Keratinocyte (primary cell): ENCODE data around the gene BBOF1. TPM values are rescaled to one million over a fixed set of nuclear protein-coding genes. Genes with fewer than 3 reads are reported as not detected.

Source experiments
- DNase-seq: peaks from one replicate; pipeline ENCODE4 v3.0.0-alpha.2; 2011; ENCODE audit warnings: low read depth, missing footprints, low spot score
- FAIRE-seq: peaks from 2 replicates; lab custom pipeline; 2011; peaks lifted over from hg19 to GRCh38; lab: Jason Lieb, UNC
- H2AFZ ChIP-seq: 2 replicates; pipeline ENCODE4 v1.6.0; 2012; ENCODE audit warnings: low read length, control low read depth, inconsistent platforms; ENCODE audit not compliant: control insufficient read depth
- H3K27ac ChIP-seq: 2 replicates; pipeline ENCODE4 v1.5.1; 2011; ENCODE audit warnings: low read length; ENCODE audit not compliant: control insufficient read depth, insufficient read depth
- H3K27me3 ChIP-seq: 3 replicates; pipeline ENCODE4 v1.6.0; 2011; ENCODE audit warnings: low read length; ENCODE audit not compliant: control insufficient read depth, insufficient read depth; ENCODE audit errors: extremely low read depth
- H3K36me3 ChIP-seq, 2 experiments: 2 replicates in 1 of 2; 3 replicates in 1 of 2; pipeline ENCODE4 v1.5.1; 2011; ENCODE audit warnings: low read length in 2 of 2, mild to moderate bottlenecking in 1 of 2; ENCODE audit not compliant: control insufficient read depth in 2 of 2, insufficient read depth in 2 of 2; ENCODE audit errors: extremely low read depth in 1 of 2
- H3K4me1 ChIP-seq: 3 replicates; pipeline ENCODE4 v1.5.1; 2011; ENCODE audit warnings: low read length; ENCODE audit not compliant: control insufficient read depth, insufficient read depth; ENCODE audit errors: extremely low read depth
- H3K4me2 ChIP-seq: 3 replicates; pipeline ENCODE4 v1.6.0; 2011; ENCODE audit warnings: low read depth, low read length; ENCODE audit not compliant: control insufficient read depth, insufficient read depth; ENCODE audit errors: extremely low read depth
- H3K4me3 ChIP-seq, 3 experiments: fragments of 200-600 bp in 1 of 3; sonication (generic) in 1 of 3; 2 replicates in 2 of 3; 3 replicates in 1 of 3; pipeline ENCODE4 v1.5.1; 2011 to 2016; ENCODE audit warnings: low read length in 3 of 3, mild to moderate bottlenecking in 3 of 3, control low read depth in 2 of 3, inconsistent platforms in 1 of 3, low read depth in 1 of 3, mixed read lengths in 1 of 3, mixed run types in 1 of 3, moderate library complexity in 1 of 3; ENCODE audit not compliant: control insufficient read depth in 2 of 3, insufficient read depth in 2 of 3; ENCODE audit errors: extremely low read depth in 1 of 3
- H3K79me2 ChIP-seq: 2 replicates; pipeline ENCODE4 v1.6.0; 2012; ENCODE audit warnings: low read length; ENCODE audit not compliant: control insufficient read depth, insufficient read depth
- H3K9ac ChIP-seq: 3 replicates; pipeline ENCODE4 v1.6.0; 2011; ENCODE audit warnings: low read length; ENCODE audit not compliant: control insufficient read depth, insufficient read depth; ENCODE audit errors: extremely low read depth
- H3K9me1 ChIP-seq: 3 replicates; pipeline ENCODE4 v1.6.0; 2011; ENCODE audit warnings: low read length; ENCODE audit not compliant: control insufficient read depth, insufficient read depth; ENCODE audit errors: extremely low read depth
- H3K9me3 ChIP-seq: 2 replicates; pipeline ENCODE4 v1.5.1; 2012; ENCODE audit warnings: low read depth, low read length; ENCODE audit not compliant: control insufficient read depth
- H4K20me1 ChIP-seq: 3 replicates; pipeline ENCODE4 v1.6.0; 2011; ENCODE audit warnings: low read length; ENCODE audit not compliant: control insufficient read depth, insufficient read depth; ENCODE audit errors: extremely low read depth
- EZH2 ChIP-seq: IDR thresholded peaks from one replicate; pipeline ENCODE4 v1.6.1; 2012; ENCODE audit warnings: inconsistent platforms, mild to moderate bottlenecking, low read length, moderate library complexity
- dilution Hi-C: fragments of 300-500 bp; cut with MboI; formaldehyde crosslinking; loops from one replicate; pipeline ENCODE4 v1.7.0; 2020; ENCODE audit warnings: low sequenced_read_pairs; ENCODE audit not compliant: extremely low pct_ligation_motif_present
- polyA plus RNA-seq, 5 experiments: library from polyadenylated mRNA; depleted of rRNA in 3 of 5; stranded (reverse) in 3 of 5; stranded (forward) in 1 of 5; unstranded in 1 of 5; fragments of >200 nt; gene quantifications; 1 replicate in 1 of 5; 2 replicates in 3 of 5; 3 replicates in 1 of 5; pipeline versions ENCODE4 v1.2.1 to v1.2.3, GENCODE V29; 2011 to 2012; ENCODE audit warnings: missing spikeins in 2 of 5, low read depth in 1 of 5, low replicate concordance in 1 of 5
- TF ChIP-seq, protein P1 (sequence below), 3 experiments: IDR thresholded peaks in 1 of 3; conservative IDR thresholded peaks in 1 of 3; optimal IDR thresholded peaks in 1 of 3; 2 replicates in 2 of 3; 3 replicates in 1 of 3; pipeline versions ENCODE3 to v1.5.1; 2011; ENCODE audit warnings: low read length in 3 of 3, mild to moderate bottlenecking in 3 of 3, moderate library complexity in 2 of 3, control low read depth in 1 of 3, inconsistent platforms in 1 of 3; ENCODE audit not compliant: insufficient read depth in 2 of 3; ENCODE audit errors: extremely low read depth in 1 of 3

The BBOF1 gene
- polyA plus RNA-seq, 1 donor (not counting 4 experiments of a cell fraction or from before 2014, with no cell fraction given) = 3.0 TPM

DNA sequence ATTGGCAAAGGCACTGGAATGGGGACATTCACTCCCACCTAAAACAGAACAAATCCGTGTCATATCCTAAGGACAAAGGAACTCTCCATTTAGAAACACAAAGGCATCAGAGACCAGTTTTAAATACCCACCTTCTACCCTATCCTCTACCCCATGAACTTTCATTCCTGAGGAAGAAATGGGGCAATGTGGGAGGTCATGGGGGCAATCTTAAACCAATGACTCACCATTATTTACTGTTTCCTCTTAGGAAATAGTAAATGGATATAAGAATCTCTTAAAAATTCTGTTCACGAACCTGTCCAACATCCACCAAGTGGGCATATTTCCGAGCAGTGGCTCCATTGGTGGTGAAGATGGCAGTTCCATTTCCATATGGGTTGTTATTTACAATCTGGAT, 45.7 kb downstream of the BBOF1 start:
- no peaks in the 10 kb centered on the region for H3K36me3 ChIP-seq
- H3K4me2 ChIP-seq = no peak overlapping the region
- no peaks in the 10 kb centered on the region for H3K9me3 ChIP-seq
- DNase-seq (no peak), FAIRE-seq (no peak)
- H3K9ac ChIP-seq = no peak overlapping the region
- no peak for TF ChIP-seq EZH2
- TF ChIP-seq, protein P1, sequence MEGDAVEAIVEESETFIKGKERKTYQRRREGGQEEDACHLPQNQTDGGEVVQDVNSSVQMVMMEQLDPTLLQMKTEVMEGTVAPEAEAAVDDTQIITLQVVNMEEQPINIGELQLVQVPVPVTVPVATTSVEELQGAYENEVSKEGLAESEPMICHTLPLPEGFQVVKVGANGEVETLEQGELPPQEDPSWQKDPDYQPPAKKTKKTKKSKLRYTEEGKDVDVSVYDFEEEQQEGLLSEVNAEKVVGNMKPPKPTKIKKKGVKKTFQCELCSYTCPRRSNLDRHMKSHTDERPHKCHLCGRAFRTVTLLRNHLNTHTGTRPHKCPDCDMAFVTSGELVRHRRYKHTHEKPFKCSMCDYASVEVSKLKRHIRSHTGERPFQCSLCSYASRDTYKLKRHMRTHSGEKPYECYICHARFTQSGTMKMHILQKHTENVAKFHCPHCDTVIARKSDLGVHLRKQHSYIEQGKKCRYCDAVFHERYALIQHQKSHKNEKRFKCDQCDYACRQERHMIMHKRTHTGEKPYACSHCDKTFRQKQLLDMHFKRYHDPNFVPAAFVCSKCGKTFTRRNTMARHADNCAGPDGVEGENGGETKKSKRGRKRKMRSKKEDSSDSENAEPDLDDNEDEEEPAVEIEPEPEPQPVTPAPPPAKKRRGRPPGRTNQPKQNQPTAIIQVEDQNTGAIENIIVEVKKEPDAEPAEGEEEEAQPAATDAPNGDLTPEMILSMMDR (optimal IDR thresholded peaks at IDR 0.05 in 1 of 3, IDR thresholded peaks at IDR 0.05 in 1 of 3, conservative IDR thresholded peaks at IDR 0.05 in 1 of 3; ENCODE audit: extremely low read depth in 1 of 3, insufficient read depth in 2 of 3, low read length in 3 of 3) = no peak
- H3K9me1 ChIP-seq = no peaks in the 10 kb centered on the region
- no peak overlapping the region for H2AFZ ChIP-seq
- H3K27me3 ChIP-seq = no peaks in the 10 kb centered on the region
- dilution Hi-C loops = no loop called here
- peaks cover 8% of the 10 kb centered on the region for H3K4me1 ChIP-seq
- H4K20me1 ChIP-seq = no peaks in the 10 kb centered on the region
- no peak overlapping the region for H3K4me3 ChIP-seq
- H3K27ac ChIP-seq = no peak overlapping the region
- no peaks in the 10 kb centered on the region for H3K79me2 ChIP-seq

- no peak overlapping the region for H3K27ac ChIP-seq
- H3K9me1 ChIP-seq = no peaks in the 10 kb centered on the region
- no peaks in the 10 kb centered on the region for H3K79me2 ChIP-seq
- no peaks in the 10 kb centered on the region for H4K20me1 ChIP-seq
- TF ChIP-seq, protein P1 (optimal IDR thresholded peaks at IDR 0.05 in 1 of 3, IDR thresholded peaks at IDR 0.05 in 1 of 3, conservative IDR thresholded peaks at IDR 0.05 in 1 of 3; ENCODE audit: extremely low read depth in 1 of 3, insufficient read depth in 2 of 3, low read length in 3 of 3) = no peak
- H2AFZ ChIP-seq = no peak overlapping the region
- H3K4me1 ChIP-seq = peaks cover 8% of the 10 kb centered on the region
- H3K9ac ChIP-seq = no peak overlapping the region
- no peak overlapping the region for H3K4me3 ChIP-seq
- H3K9me3 ChIP-seq = no peaks in the 10 kb centered on the region
- DNase-seq = no peak
- no peaks in the 10 kb centered on the region for H3K36me3 ChIP-seq
- H3K4me2 ChIP-seq = no peak overlapping the region
- no peak for FAIRE-seq
- dilution Hi-C loops = no loop called here
- no peaks in the 10 kb centered on the region for H3K27me3 ChIP-seq
Measured at GRCh38 chr14:74065746-74066575, 46.8 kb downstream of the BBOF1 start.
